Pancreas (tissue), 10 donors: ENCODE data around the gene REXO1. TPM values are rescaled to one million over a fixed set of nuclear protein-coding genes. Genes with fewer than 3 reads are reported as not detected.
A peak's percentile ranks its signal among the peaks of the same experiment; 100 is the strongest.

Experiments used
- ATAC-seq, 4 donors: fragments of 200-7000 bp; cut with Tn5 transposase; one replicate each; pipeline versions ENCODE4 v1.8.0 to v1.9.1; 2020; ENCODE audit warnings: mild to moderate bottlenecking in 4 of 4, moderate library complexity in 4 of 4
- DNase-seq, 6 donors: peaks; one replicate each; pipeline ENCODE4 v3.0.0-alpha.2; 2020
- FAIRE-seq: peaks from 2 replicates; lab custom pipeline; 2012; peaks lifted over from hg19 to GRCh38; lab: Jason Lieb, UNC
- H3K27ac ChIP-seq, 4 donors: fragments of 200-600 bp; sonication (generic); 1 replicate in 3 of 4; 2 replicates in 1 of 4; pipeline versions ENCODE4 v1.5.0 to v1.8.0; 2020
- H3K27me3 ChIP-seq, 4 donors: fragments of 200-600 bp; one replicate each; pipeline ENCODE4 v1.8.0; 2021
- H3K36me3 ChIP-seq, 3 donors: fragments of 200-600 bp; sonication (generic) in 1 of 3; one replicate each; pipeline versions ENCODE4 v1.5.0 to v1.8.0; 2020 to 2021
- H3K4me1 ChIP-seq, 3 donors: fragments of 200-600 bp; one replicate each; pipeline ENCODE4 v1.8.0; 2021
- H3K4me3 ChIP-seq, 4 donors: fragments of 200-600 bp; sonication (generic) in 2 of 4; one replicate each; pipeline versions ENCODE4 v1.5.0 to v1.8.0; 2020 to 2021
- H3K9me3 ChIP-seq, 4 donors: fragments of 200-600 bp; one replicate each; pipeline ENCODE4 v1.8.0; 2021
- CTCF ChIP-seq, 4 donors: fragments of 200-600 bp; sonication (generic) in 3 of 4; IDR thresholded peaks; one replicate each; pipeline versions ENCODE4 v1.5.0 to v1.8.0; 2021; ENCODE audit warnings: antibody characterized with exemption in 4 of 4
- WGBS, 2 donors: extraction: QIAGEN DNeasy Blood & Tissue Kit; methylation state at CpG; one replicate each; pipeline ENCODE4 v1.1.7; 2013; 5-methylcytosine and 5-hydroxymethylcytosine counted together
- intact Hi-C, 3 donors: fragments of 100-400 bp; cut with DNase I; formaldehyde crosslinking; loops; one replicate each; pipeline versions ENCODE4 v1.11.1 to v1.14.2; 2022
- polyA plus RNA-seq, 2 donors: library from polyadenylated mRNA; stranded (reverse); fragments of 200-250 nt; gene quantifications; one replicate each; pipeline ENCODE4 v1.2.3, GENCODE V29; 2013
- total RNA-seq, 6 donors: library from RNA; stranded (reverse); fragmentation: NEBNext Ultra II Directional in 4 of 6; extraction: Animal tissue kit (Norgen Biotek cat#: 25700) in 4 of 6; gene quantifications; one replicate each; pipeline versions ENCODE4 v1.2.1 to v1.2.4, GENCODE V29; 2021 to 2023
- donor health status: healthy with polysubstance abuse.
- donor health status: DM: no; HTN: no; CAD: no; lungs with moderate emphysema.
- donor health status: DM: no; HTN: no; CAD: no.
- donor health status: control.
- donor health status: control.
- donor health status: Bipolar disorder and iron deficiency.
- donor health status: DM: yes; HTN: yes; CAD: no.
- donor health status: DM: no; HTN: no; CAD: no.
- donor health status: DM: no; HTN: no; CAD: no.
- donor health status: DM: yes; HTN: yes; CAD: no.

REXO1 gene
- total and polyA plus RNA-seq, 8 donors: 10.5 to 42.2 (median 16.0) TPM

- Histone ChIP-seq H3K27me3 (no peaks in the 10 kb centered on the region), H3K27ac (peak overlapping the region in 1 of 4 donors; percentile 53), H3K9me3 (no peaks in the 10 kb centered on the region), H3K36me3 (peaks cover 0 to 29% (median 10%) of the 10 kb centered on the region in 3 donors), H3K4me1 (peaks cover 0 to 5% (median 0%) of the 10 kb centered on the region in 3 donors), H3K4me3 (peak overlapping the region in 1 of 4 donors; percentile 59)
- intact Hi-C loops: no loop called here
- FAIRE-seq: no peak
- peak in 1 of 6 donors; percentile 44 for DNase-seq
- TF ChIP-seq CTCF (IDR thresholded peaks at IDR 0.05): no peak
- no peak for ATAC-seq
- 59 to 62% methylated on average over 21 of the region's 21 CpGs for WGBS, 2 donors
Observed at GRCh38 chr19:1813192-1814182, 34.8 kb downstream of the REXO1 start.

DNA sequence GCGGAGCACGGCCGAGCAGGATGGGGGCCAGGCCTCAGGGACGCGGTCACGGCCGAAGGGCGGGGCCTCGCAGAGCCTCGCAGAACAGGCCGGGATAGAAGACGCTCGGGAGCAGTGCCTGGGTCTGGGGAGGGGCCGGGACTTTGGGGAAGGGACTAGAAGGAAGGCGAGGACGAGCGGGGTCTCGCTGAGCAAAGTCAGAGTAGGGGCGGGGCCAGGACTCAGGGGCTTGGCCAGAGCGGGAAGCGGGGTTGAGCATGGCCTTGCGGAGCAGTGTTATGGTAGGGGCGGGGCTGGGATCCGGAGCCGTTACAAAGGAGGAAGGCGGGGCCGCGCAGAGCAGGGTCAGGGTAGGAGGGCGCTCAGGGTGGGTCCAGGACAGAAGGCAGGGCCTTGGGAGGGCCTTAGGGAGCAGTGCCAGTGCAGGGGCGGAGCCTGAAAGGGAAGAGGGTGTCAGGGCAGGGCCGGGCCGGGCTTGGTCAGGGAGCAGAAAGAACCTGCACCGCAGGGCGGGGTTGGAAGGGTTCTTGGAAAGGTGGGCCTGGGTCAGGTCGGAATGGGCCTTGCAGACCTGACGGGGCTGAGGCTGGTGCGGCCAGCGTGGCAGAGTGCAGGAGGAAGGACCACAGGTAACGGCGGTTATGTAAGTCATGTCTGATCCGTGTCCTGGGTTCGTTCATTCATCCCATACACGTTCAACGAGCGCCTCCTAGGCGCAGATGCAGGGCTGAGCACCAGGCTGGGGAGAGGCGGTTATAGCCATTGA is 35.7 kb downstream of the REXO1 start:
- Histone ChIP-seq H3K27me3 (no peaks in the 10 kb centered on the region), H3K27ac (peak overlapping the region in 2 of 4 donors; percentile 41 to 53), H3K9me3 (no peaks in the 10 kb centered on the region), H3K36me3 (peaks cover 0 to 20% (median 3%) of the 10 kb centered on the region in 3 donors), H3K4me3 (peak overlapping the region; percentile 16 to 59 (median 37)), H3K4me1 (peaks cover 0 to 5% (median 0%) of the 10 kb centered on the region in 3 donors)
- ATAC-seq (peak; percentile 84 to 90 (median 88)), FAIRE-seq (no peak), DNase-seq (peak; percentile 86 to 96 (median 90))
- peak in 3 of 4 donors; percentile 10 to 22 (median 14) for TF ChIP-seq CTCF (IDR thresholded peaks at IDR 0.05)
- intact Hi-C loops: no loop called here
- 1% methylated on average over 41 to 47 of the region's 47 CpGs for WGBS, 2 donors

GRCh38 chr19:1811942-1812425 is 36.3 kb downstream of the REXO1 start, which contains the start of gene ATP8B3:
Gene ATP8B3 (minus strand): TSS chr19:1812276. CDS start chr19:1811736, 540 bp downstream.
- H3K27ac ChIP-seq: peak within 1 kb of the TSS in 2 of 4 donors; percentile 41 to 53
- WGBS, 2 donors: 2 to 3% methylated on average over 32 to 48 of the region's 48 CpGs
- DNase-seq (peak in 2 of 6 donors; percentile 87), ATAC-seq (peak in 1 of 4 donors; percentile 8), FAIRE-seq (no peak)
- peaks cover 0 to 14% (median 3%) of the 10 kb centered on the region in 3 donors for H3K36me3 ChIP-seq
- H3K9me3 ChIP-seq: no peaks in the 10 kb centered on the region
- intact Hi-C loops: no loop called here
- no peak for TF ChIP-seq CTCF (IDR thresholded peaks at IDR 0.05)
- peaks cover 0 to 5% (median 0%) of the 10 kb centered on the region in 3 donors for H3K4me1 ChIP-seq
- peak within 1 kb of the TSS; percentile 16 to 59 (median 37) for H3K4me3 ChIP-seq
- H3K27me3 ChIP-seq: no peaks in the 10 kb centered on the region

DNA sequence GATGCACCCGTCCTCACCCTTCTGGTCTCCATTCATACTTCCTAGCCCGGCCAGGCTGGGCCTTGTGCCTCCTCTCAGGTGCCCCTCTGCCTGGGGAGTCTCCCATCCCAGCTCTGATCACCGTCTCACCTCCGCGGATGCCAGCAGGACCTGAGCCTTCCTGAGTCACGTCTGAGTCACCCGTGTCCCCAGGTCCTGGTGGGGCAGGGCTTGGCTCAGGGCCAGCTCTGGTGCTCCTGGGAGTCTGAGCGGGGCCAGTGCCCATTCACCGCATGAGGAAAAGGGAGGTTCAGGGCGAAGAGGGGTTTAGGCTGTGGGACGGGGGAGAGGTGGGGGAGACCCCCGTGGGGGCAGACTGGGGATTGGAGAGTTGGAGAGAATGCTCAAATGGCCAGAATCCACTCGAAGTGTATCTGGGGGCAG is 36.8 kb downstream of the REXO1 start:
- Histone ChIP-seq H3K36me3 (peaks cover 0 to 9% (median 3%) of the 10 kb centered on the region in 3 donors), H3K27me3 (no peaks in the 10 kb centered on the region), H3K4me3 (peak overlapping the region in 2 of 4 donors; percentile 47 to 59), H3K4me1 (peaks cover 0 to 5% (median 0%) of the 10 kb centered on the region in 3 donors), H3K9me3 (no peaks in the 10 kb centered on the region), H3K27ac (peak overlapping the region in 1 of 4 donors; percentile 53)
- ATAC-seq (peak; percentile 15 to 62 (median 50)), DNase-seq (peak; percentile 66 to 93 (median 90)), FAIRE-seq (no peak)
- TF ChIP-seq CTCF (IDR thresholded peaks at IDR 0.05): no peak
- WGBS, 2 donors: 15 to 22% methylated on average over 9 to 13 of the region's 13 CpGs
- intact Hi-C loops: no loop called here
